Choroid plexus epithelial cell (primary cell): ENCODE data around the gene HSD17B2.

Source experiments
- DNase-seq: peaks from one replicate; pipeline ENCODE4 v3.0.0-alpha.2; 2010; ENCODE audit warnings: low read depth
- H3K4me3 ChIP-seq: 2 replicates; pipeline ENCODE4 v1.5.1; 2011; ENCODE audit warnings: low read depth, mild to moderate bottlenecking, control low read depth, low read length, moderate library complexity
- CTCF ChIP-seq: conservative IDR thresholded peaks from 2 replicates; pipeline ENCODE4 v1.5.1; 2011; ENCODE audit warnings: low read depth, mild to moderate bottlenecking, control low read depth, inconsistent platforms, low read length, moderate library complexity

The HSD17B2 gene

GRCh38 chr16:82113741-82114140, 78.7 kb downstream of the HSD17B2 start:
- no peak for TF ChIP-seq CTCF
- H3K4me3 ChIP-seq = no peak overlapping the region
- DNase-seq = no peak

- no peak for TF ChIP-seq CTCF
- DNase-seq = no peak
- H3K4me3 ChIP-seq = no peak overlapping the region
These were observed 81.5 kb downstream of the HSD17B2 start for GRCh38 chr16:82116535-82116934.

DNA sequence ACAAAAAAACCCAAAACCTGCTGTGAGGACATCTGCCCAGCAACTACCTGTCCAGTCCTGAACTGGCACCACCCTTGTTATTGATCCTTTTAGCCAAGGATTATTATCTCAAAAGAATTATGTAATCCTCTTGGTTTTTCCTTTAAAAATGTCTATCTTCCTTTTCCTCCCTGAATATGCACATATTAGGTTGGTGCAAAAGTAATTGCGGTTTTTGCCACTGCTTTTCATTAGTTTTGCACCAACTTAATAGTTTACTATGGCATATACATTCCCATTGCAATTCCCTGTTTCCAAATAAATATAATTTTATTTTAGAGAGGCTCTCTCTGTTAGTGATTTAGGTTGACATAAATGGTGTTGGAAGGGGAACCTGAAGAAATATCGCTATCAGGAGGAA, 83.7 kb downstream of the HSD17B2 start:
- no peak for TF ChIP-seq CTCF
- no peak for DNase-seq
- no peak overlapping the region for H3K4me3 ChIP-seq

DNA sequence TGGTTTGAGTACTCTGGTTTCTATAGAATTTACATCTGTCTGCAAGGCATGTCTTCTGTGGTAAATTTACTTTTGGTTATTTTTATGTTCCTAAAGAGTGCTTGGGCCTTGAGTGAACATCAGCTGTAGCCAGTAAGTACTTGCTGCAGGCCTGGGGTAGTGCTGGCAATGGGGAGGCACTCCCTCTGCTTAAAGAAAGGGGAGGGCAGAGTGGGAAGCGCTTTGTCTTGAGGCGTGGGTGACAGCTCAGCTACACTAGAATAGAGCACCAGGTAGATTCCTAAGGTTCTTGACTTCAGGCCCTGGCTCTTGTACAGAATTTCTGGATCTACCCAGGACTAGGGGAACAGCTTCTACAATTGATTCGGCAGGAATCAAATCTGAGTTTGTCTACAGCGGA, 84.4 kb downstream of the HSD17B2 start:
- DNase-seq = no peak
- no peak for TF ChIP-seq CTCF
- H3K4me3 ChIP-seq = no peak overlapping the region

DNA sequence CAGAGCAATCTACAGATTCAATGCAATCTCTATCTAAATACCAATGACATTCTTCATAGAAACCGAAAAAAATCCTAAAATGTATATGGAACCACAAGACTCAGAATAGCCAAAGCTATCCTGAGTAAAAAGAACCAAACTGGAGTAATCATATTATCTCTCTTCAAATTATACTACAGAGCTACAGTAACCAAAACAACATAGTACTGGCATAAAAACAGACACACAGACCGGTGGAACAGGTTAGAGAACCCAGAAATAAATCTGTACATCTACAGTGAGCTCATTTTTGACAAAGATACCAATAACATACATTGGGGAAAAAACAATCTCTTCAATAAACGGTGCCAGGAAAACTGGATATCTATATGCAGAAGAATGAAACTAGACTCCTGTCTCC, 89.6 kb downstream of the HSD17B2 start:
- no peak overlapping the region for H3K4me3 ChIP-seq
- DNase-seq = no peak
- TF ChIP-seq CTCF = no peak

DNA sequence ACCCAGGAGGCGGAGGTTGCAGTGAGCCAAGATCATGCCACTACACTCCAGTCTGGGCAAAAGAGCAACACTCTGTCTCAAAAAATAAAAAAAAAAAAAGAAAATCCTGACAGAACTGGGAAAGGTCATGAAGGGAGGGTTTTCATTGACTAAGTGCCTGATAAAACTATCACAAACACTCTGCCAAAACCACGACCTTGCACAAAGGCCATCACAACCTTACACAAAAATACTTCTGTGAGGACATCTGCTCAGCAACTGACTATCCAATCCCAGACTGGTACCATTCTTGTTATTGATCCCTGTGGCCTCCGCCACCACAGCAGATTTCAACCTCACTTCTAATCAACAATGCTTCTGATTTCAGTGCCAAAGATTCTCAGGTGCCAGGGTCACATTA, 94.8 kb downstream of the HSD17B2 start:
- TF ChIP-seq CTCF = no peak
- no peak for DNase-seq
- no peak overlapping the region for H3K4me3 ChIP-seq

GRCh38 chr16:82133798-82134197, 98.7 kb downstream of the HSD17B2 start:
- no peak for TF ChIP-seq CTCF
- no peak for DNase-seq

More at GRCh38 chr16:82133798-82134197, 98.7 kb downstream of the HSD17B2 start:
- H3K4me3 ChIP-seq = no peak overlapping the region
